Measurements from ENCODE around the gene STEEP1. TPM values are rescaled to one million over a fixed set of nuclear protein-coding genes. Genes with fewer than 3 reads are reported as not detected.
A peak's percentile ranks its signal among the peaks of the same experiment; 100 is the strongest.

The STEEP1 gene
- total and polyA plus RNA-seq, 10 donors: 11.0 to 31.6 (median 22.1) TPM

DNA sequence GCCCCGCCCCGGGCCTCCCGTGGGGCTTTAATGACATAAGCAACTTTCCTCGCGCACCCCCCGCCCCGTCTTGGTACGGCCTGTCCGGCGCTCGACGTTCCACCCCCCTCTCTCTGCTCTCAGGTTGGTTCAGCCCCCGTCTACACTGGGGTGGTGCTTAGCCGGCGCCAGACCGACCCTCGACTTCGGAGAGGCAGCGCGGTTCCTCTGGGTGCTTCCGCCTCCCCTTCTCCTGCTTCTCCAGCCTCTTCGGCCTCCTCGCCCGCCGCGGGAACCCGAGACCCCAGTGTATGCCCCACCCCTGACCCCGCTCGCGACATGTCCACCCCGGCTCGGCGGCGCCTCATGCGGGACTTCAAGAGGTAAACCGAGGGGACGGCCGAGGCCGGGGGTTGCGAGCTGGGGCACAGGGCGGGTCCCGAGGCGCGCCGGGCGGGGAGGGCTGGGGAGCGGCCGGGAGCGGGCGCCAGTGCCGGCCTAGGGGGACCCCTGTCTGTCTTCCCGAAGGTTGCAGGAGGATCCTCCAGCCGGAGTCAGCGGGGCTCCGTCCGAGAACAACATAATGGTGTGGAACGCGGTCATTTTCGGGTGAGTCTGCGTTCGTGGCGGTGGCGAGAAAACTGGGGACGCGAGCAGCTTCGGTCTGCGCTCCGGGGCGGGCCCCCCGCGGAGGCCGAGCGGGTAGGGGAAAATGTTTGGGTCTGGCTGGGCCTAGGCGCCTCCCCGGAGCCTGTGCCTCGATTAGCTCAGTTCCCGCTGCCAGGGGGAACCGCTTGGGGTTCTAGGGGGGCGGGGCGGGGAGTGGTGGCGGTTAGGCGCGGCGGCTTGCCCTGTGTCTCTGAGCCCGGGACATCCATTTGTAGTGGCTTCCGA lies 9.4 kb upstream of the STEEP1 start, which contains the start of gene UBE2A:
TSS of gene UBE2A (plus strand) at position 170 of the 873 bp plus-strand sequence. CDS start at position 319, 149 bp downstream.
- Histone ChIP-seq H3K9me3 (no peaks in the 10 kb centered on the region), H3K27ac (peak within 1 kb of the TSS; percentile 85 to 96 (median 94)), H3K4me3 (peak within 1 kb of the TSS; percentile 52 to 87 (median 58)), H3K4me1 (peaks cover 0 to 45% (median 28%) of the 10 kb centered on the region in 6 donors), H3K36me3 (peaks cover 0 to 3% (median 0%) of the 10 kb centered on the region in 6 donors), H3K27me3 (replicated peaks in 1 of 7) (peaks cover 0 to 4% (median 0%) of the 10 kb centered on the region in 7 donors)
- peak; percentile 96 for DNase-seq
- 0 to 41% (median 2%) methylated on average over 29 to 86 of the region's 86 CpGs for WGBS, 5 donors
- TF ChIP-seq CTCF (IDR thresholded peaks at IDR 0.05 in 8 of 11, conservative IDR thresholded peaks at IDR 0.05 in 3 of 11) (peak in 9 of 11 experiments; percentile 10 to 53 (median 36)), POLR2AphosphoS5 (IDR thresholded peaks at IDR 0.05) (peak; percentile 97 to 98 (median 97)), POLR2A (IDR thresholded peaks at IDR 0.05) (peak; percentile 31 to 77 (median 64))
- intact Hi-C loops (cut with DNase I; ENCODE audit: low total_unique reads): no loop called here

DNA sequence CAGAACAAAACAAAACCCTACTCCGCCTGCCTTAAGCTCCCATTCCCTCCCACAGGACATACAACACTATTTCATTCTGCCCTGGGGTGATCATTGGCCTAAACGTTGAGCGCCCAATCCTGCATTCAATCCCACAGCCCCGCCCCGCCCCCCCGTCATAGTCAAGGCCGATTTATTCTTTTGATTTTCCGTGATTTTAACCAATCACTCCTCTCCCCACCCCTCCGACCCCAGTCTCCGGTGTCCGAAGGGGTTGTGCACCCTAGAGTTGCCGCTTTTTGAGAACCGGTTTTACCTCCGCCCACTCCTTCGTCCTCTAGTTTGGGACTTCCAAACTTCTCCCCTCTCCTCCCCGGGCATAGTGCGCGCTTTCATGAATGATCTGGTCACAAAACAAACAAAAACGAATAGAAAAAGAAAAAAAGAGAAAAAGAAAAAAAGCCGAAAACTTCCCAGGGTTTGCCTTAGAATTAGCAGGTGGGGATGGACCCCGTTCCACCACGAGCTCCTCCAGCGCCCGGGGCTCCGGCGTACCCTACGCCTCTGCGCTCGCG lies 8.7 kb upstream of the STEEP1 start:
- H3K27ac ChIP-seq: peak overlapping the region; percentile 85 to 96 (median 94)
- peak overlapping the region; percentile 52 to 87 (median 58) for H3K4me3 ChIP-seq
- no peaks in the 10 kb centered on the region for H3K9me3 ChIP-seq
- WGBS, 5 donors: 0 to 39% (median 2%) methylated on average over 28 to 30 of the region's 30 CpGs
- no peak for DNase-seq
- H3K36me3 ChIP-seq: peaks cover 0 to 3% (median 0%) of the 10 kb centered on the region in 6 donors
- H3K4me1 ChIP-seq: peaks cover 0 to 38% (median 23%) of the 10 kb centered on the region in 6 donors
- no peak for TF ChIP-seq CTCF (IDR thresholded peaks at IDR 0.05 in 8 of 11, conservative IDR thresholded peaks at IDR 0.05 in 3 of 11)
- intact Hi-C loops (cut with DNase I; ENCODE audit: low total_unique reads): no loop called here
- H3K27me3 ChIP-seq (replicated peaks in 1 of 7): peaks cover 0 to 4% (median 0%) of the 10 kb centered on the region in 7 donors

GRCh38 chrX:119573222-119573621 lies 8.0 kb upstream of the STEEP1 start:
- peaks cover 0 to 4% (median 0%) of the 10 kb centered on the region in 7 donors for H3K27me3 ChIP-seq (replicated peaks in 1 of 7)
- H3K9me3 ChIP-seq: no peaks in the 10 kb centered on the region
- H3K4me3 ChIP-seq: peak overlapping the region in 4 of 8 donors; percentile 58 to 87 (median 62)
- H3K27ac ChIP-seq: peak overlapping the region in 6 of 8 donors; percentile 90 to 96 (median 94)
- no peak for DNase-seq
- intact Hi-C loops (cut with DNase I; ENCODE audit: low total_unique reads): no loop called here
- H3K36me3 ChIP-seq: peaks cover 0 to 3% (median 0%) of the 10 kb centered on the region in 6 donors
- peaks cover 0 to 35% (median 23%) of the 10 kb centered on the region in 6 donors for H3K4me1 ChIP-seq
- TF ChIP-seq CTCF (IDR thresholded peaks at IDR 0.05 in 8 of 11, conservative IDR thresholded peaks at IDR 0.05 in 3 of 11) (no peak), POLR2A (IDR thresholded peaks at IDR 0.05) (no peak), POLR2AphosphoS5 (IDR thresholded peaks at IDR 0.05) (no peak)
- WGBS, 5 donors: 59 to 80% (median 71%) methylated on average over 3 of the region's 3 CpGs

Measured in spleen (tissue), 11 donors.